PFSK-1 (cell line): ENCODE measurements around the gene PDE3A.

Experiments
- FOXP2 ChIP-seq: optimal IDR thresholded peaks from 2 replicates; pipeline ENCODE3; 2011; ENCODE audit warnings: borderline replicate concordance, control low read depth, inconsistent platforms; ENCODE audit not compliant: insufficient read depth; ENCODE audit errors: extremely low read length, extremely low read depth
- POLR2AphosphoS5 ChIP-seq: IDR thresholded peaks from 2 replicates; pipeline ENCODE4 v1.6.1; 2012; ENCODE audit warnings: low read depth, mild to moderate bottlenecking, control low read depth, low read length, moderate library complexity
- SIN3A ChIP-seq: IDR thresholded peaks from 2 replicates; pipeline ENCODE4 v1.6.1; 2012; ENCODE audit warnings: mild to moderate bottlenecking, low read length, moderate library complexity, borderline replicate concordance; ENCODE audit not compliant: insufficient read depth
- TAF1 ChIP-seq: IDR thresholded peaks from 2 replicates; pipeline ENCODE4 v1.6.1; 2012; ENCODE audit warnings: low read length, control low read depth, borderline replicate concordance; ENCODE audit not compliant: insufficient read depth
- TF ChIP-seq, protein P1 (sequence below), 2 experiments: IDR thresholded peaks; 2 replicates each; pipeline versions ENCODE4 v1.6.1 to v1.8.0; 2011 to 2012; ENCODE audit warnings: low read depth in 2 of 2, low read length in 2 of 2, control low read depth in 1 of 2, inconsistent platforms in 1 of 2, mild to moderate bottlenecking in 1 of 2, moderate library complexity in 1 of 2; ENCODE audit not compliant: insufficient read depth in 1 of 2

The PDE3A gene

DNA sequence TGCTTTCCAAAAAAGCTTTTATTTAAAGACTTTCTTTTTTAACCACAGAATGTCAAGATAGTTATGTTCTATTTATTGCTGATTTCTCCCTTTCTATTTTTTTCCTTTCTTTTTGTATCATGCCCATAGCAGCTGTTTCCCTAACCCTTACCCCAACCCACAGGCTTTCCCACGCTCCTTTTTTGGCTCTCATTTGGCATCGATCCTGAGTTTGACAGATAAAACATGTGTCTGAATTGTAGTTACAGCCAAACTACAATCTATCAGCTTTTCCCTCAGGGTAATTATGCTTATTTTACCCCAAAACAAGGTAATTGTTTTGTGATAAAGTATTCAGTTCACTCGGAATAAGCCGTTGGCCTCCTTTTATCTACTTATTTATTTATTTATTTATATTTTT is 46.7 kb downstream of the PDE3A start:
- TF ChIP-seq FOXP2 (no peak), SIN3A (no peak), POLR2AphosphoS5 (no peak), TAF1 (no peak)
- TF ChIP-seq, protein P1, sequence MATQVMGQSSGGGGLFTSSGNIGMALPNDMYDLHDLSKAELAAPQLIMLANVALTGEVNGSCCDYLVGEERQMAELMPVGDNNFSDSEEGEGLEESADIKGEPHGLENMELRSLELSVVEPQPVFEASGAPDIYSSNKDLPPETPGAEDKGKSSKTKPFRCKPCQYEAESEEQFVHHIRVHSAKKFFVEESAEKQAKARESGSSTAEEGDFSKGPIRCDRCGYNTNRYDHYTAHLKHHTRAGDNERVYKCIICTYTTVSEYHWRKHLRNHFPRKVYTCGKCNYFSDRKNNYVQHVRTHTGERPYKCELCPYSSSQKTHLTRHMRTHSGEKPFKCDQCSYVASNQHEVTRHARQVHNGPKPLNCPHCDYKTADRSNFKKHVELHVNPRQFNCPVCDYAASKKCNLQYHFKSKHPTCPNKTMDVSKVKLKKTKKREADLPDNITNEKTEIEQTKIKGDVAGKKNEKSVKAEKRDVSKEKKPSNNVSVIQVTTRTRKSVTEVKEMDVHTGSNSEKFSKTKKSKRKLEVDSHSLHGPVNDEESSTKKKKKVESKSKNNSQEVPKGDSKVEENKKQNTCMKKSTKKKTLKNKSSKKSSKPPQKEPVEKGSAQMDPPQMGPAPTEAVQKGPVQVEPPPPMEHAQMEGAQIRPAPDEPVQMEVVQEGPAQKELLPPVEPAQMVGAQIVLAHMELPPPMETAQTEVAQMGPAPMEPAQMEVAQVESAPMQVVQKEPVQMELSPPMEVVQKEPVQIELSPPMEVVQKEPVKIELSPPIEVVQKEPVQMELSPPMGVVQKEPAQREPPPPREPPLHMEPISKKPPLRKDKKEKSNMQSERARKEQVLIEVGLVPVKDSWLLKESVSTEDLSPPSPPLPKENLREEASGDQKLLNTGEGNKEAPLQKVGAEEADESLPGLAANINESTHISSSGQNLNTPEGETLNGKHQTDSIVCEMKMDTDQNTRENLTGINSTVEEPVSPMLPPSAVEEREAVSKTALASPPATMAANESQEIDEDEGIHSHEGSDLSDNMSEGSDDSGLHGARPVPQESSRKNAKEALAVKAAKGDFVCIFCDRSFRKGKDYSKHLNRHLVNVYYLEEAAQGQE (IDR thresholded peaks at IDR 0.05; ENCODE audit: insufficient read depth in 1 of 2, low read depth in 2 of 2, low read length in 2 of 2): no peak

- TF ChIP-seq POLR2AphosphoS5 (no peak), FOXP2 (no peak), TAF1 (no peak), SIN3A (no peak)
- TF ChIP-seq, protein P1 (IDR thresholded peaks at IDR 0.05; ENCODE audit: insufficient read depth in 1 of 2, low read depth in 2 of 2, low read length in 2 of 2): no peak
These were observed 47.3 kb downstream of the PDE3A start for GRCh38 chr12:20415641-20416040.

GRCh38 chr12:20420557-20420956 is 52.2 kb downstream of the PDE3A start:
- no peak for TF ChIP-seq TAF1
- TF ChIP-seq POLR2AphosphoS5: no peak
- TF ChIP-seq SIN3A: no peak
- TF ChIP-seq FOXP2: no peak
- TF ChIP-seq, protein P1 (IDR thresholded peaks at IDR 0.05; ENCODE audit: insufficient read depth in 1 of 2, low read depth in 2 of 2, low read length in 2 of 2): no peak

- TF ChIP-seq, protein P1 (IDR thresholded peaks at IDR 0.05; ENCODE audit: insufficient read depth in 1 of 2, low read depth in 2 of 2, low read length in 2 of 2): no peak
- TF ChIP-seq SIN3A (no peak), POLR2AphosphoS5 (no peak), TAF1 (no peak), FOXP2 (no peak)
These were observed 53.1 kb downstream of the PDE3A start for GRCh38 chr12:20421421-20421820.

DNA sequence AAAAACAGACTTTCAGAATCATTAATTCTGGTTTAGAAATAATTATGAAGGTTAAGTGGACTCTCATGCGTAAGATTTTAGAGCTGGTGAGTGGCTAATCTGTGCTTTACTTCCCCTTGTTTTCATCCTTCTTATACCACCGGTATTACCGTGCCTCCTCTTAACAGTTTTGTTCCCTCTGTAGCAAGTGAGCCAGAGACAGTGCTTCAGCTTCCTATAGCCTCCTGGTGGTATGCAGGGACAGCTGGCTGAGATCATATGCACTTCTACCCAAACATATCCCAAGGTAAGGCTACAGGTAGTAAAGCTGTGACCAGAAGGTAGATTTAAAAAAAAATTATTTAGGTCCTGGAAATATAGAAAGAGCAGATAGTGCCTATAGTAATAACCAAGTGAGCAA is 55.2 kb downstream of the PDE3A start:
- no peak for TF ChIP-seq TAF1
- no peak for TF ChIP-seq FOXP2
